Activated gamma-delta T cell treated with Interleukin-2 at 50 U/mL for 16 hours (primary cell): ENCODE measurements around the gene TUBG2.

ENCODE experiments used
- DNase-seq: peaks from one replicate; pipeline ENCODE4 v3.0.0-alpha.2; 2020

Gene TUBG2

DNA sequence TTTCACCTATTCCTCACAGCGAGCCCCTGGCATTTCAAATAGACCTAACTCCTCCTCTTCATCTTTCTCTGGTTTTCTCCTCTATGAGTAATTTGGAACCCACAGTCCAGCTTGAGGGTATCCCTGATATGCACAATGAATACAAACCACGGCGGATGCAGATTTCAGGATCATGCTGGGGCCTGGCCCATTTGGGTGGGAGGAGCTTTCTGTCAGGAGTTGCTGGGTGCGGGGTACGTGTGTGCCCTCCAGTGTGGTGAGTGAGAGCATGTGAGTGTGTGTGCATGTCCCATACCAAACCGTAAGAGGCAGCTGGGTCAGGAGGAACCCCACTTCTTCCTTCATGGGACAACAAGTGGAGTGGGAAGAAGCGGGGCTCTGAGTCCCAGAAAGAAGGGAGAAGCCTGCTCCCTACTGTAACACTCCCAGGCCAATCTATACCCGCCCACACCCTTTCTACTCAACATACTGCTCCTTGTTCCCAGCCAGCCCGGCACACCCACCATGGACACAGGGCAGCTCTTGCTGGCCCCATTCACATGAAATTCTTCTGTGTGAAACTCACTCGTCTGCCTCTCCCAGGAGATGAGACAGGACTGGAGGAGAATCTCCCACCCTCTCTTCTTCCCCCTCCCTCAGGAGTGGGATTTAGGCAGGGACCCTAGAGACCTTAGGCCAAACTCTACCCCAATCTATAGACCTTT, 41.7 kb downstream of the TUBG2 start:
- DNase-seq: no peak

DNA sequence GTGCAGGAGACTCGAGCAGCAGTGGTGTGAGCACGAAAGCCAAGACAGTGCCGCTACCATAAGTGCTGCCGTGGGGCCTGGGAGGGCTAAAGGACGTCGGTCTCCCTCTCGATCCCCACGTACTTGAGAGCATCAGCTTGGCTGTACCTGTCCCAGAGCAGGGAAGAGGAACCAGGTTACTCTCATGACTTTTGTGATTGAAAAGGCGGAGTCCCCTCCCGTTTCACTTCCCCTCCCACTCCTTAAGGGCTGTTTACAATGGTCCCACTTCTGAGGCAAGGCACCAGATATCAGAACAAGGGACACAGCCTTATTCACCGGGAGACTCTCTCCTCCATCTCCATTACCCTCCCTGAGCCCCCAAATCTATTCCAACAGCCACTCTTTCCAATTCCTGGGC, 43.4 kb downstream of the TUBG2 start:
- no peak for DNase-seq

DNA sequence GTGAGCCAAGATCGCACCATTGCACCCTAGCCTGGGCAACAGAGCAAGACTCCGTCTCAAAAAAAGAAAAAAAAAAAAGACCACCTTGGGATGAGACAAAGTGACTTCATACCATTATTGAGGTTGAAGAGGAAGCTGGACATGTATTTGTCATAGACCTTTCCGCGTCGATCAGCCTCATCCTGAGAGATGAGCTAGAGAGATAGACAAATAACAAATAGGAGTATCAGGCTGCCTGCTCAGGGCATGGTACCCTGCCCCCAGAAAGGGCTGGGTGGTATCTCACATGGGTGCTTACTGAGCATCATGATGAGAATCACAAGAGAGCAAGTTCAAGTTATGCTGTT, 45.4 kb downstream of the TUBG2 start:
- DNase-seq: no peak

DNA sequence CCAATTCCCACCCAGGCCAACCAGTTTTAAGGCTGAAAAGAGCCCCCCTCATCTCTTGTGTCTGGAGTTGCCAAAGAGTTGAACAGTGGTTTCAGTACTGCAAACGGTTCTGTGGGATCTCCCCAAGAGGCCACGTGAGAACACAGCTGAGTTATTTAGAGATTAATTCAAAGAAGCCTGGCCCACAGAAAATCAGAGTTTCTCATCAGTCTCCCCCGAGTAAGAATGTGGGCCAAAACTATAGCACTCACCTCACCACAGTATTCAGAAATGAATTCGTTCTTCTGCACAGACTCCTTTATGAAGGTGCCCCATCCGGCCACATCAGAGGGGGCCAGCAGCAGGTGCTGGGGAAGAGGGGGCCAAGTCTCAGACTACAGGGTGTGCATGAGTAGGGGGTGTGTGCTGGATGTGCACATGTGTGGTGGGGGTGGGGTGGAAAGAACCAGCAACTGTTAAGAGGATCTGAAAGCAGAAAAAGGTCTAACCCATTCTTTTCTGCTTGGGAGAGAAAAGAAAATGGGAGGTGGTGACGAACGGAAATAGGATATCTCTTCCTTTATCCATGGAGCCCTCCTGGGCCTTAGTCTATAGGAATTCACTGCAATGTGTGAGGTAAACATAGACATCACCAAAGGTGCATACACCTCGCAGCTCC, 45.9 kb downstream of the TUBG2 start:
- DNase-seq: no peak

DNA sequence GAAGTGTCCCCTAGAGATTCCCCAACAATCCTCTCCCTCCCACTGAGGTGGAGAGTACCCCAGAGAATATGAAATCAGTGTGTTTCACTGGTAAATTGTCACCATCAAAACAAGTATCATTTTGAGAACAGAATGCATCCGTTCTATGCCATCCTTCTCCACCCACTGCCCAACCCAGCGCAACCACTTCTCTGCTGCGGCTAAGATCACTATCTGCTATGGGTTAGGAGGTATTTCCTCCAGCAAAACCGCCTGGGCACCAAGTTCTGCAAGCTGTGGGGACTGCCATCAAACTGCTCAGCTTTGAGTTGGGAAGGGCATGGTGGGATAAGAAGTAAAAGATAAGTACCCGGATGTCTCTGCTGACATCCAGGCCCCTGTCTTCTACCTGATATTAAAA, 47.6 kb downstream of the TUBG2 start:
- DNase-seq: peak; percentile 23

DNA sequence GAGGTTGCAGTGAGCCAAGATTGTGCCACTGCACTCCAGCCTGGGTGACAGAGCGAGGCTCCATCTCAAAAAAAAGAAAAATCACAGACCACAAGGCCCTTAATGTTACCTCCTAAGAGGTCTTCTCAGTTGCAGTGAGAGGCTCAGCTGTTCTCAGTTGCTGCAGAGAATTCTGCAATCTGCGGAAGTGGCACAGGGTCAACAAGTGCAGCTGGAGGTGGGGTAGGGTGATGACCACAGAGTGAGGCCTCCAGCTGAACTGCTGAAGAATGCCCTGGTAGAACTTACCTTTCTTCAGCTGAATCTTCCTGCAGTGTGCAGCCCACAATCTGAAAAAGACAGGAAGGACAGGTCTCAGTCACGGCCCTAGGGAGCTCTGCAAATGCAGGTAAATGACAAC, 49.5 kb downstream of the TUBG2 start:
- DNase-seq: no peak

DNA sequence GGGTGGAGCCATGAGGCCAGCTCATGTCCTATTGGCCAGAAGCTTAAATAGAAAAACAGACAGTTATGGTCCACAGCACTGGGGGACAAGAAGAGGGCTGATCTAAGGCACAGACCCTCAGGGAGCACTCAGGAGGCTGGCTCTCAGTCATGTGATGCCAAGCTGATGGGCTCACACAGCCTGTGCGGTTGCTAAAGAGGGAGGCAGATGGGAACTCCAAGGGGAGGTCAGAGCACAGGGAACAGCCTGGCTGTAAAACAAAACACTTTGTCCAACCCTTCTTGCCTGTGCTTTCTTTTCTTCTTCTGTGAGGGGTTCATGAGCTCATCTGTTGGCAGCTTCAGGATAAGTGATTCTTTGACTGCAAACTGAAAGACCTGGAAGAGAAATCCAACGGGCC, 50.5 kb downstream of the TUBG2 start:
- no peak for DNase-seq
